PC-9 (cell line): ENCODE measurements around the gene FUT8. TPM values are rescaled to one million over a fixed set of nuclear protein-coding genes. Genes with fewer than 3 reads are reported as not detected.

Experiments
- BruUV-seq: library from RNA; stranded (reverse); fragments of 400-500 nt; replicated peaks from 2 replicates; lab custom pipeline; 2021; lab: Mats Ljungman, UMichigan
- CTCF ChIA-PET: fragments of 300-600 bp; sonication (Branson Sonifier 250); formaldehyde crosslinking; loops from one replicate; lab custom pipeline; 2022; ENCODE audit warnings: antibody characterized with exemption; lab: Charles Lee
- POLR2A ChIA-PET: fragments of 300-600 bp; sonication (Branson Sonifier 250); formaldehyde crosslinking; loops from one replicate; lab custom pipeline; 2022; ENCODE audit warnings: antibody characterized with exemption; ENCODE audit not compliant: unreplicated experiment; lab: Charles Lee
- DNase-seq, 2 experiments: peaks; one replicate each; pipeline versions ENCODE4 v3.0.0 to v3.0.0-alpha.2; 2015 to 2022; ENCODE audit warnings: mixed read lengths in 1 of 2
- H2AFZ ChIP-seq: fragments of 200-600 bp; sonication (generic); 2 replicates; pipeline ENCODE4 v1.8.1; 2017; ENCODE audit warnings: antibody characterized with exemption
- H3F3A ChIP-seq: fragments of 200-600 bp; sonication (generic); 2 replicates; pipeline ENCODE4 v1.8.1; 2017; ENCODE audit warnings: antibody characterized with exemption, mild to moderate bottlenecking, low read depth; ENCODE audit not compliant: insufficient read depth
- H3K27ac ChIP-seq: fragments of 200-600 bp; sonication (generic); 2 replicates; pipeline ENCODE4 v1.6.1; 2016; ENCODE audit warnings: mixed run types
- H3K27me3 ChIP-seq: fragments of 200-600 bp; sonication (generic); 2 replicates; pipeline ENCODE4 v1.6.1; 2016; ENCODE audit warnings: low read depth, mixed run types; ENCODE audit not compliant: insufficient read depth
- H3K36me3 ChIP-seq: fragments of 200-600 bp; sonication (generic); 2 replicates; pipeline ENCODE4 v1.6.1; 2016; ENCODE audit warnings: low read depth, mixed run types
- H3K4me1 ChIP-seq: fragments of 200-600 bp; sonication (generic); replicated peaks from 2 replicates; pipeline ENCODE4 v1.6.1; 2016; ENCODE audit warnings: mixed run types; ENCODE audit not compliant: insufficient read depth
- H3K4me2 ChIP-seq: fragments of 200-600 bp; sonication (generic); 2 replicates; pipeline ENCODE4 v1.6.1; 2017; ENCODE audit warnings: mixed run types
- H3K4me3 ChIP-seq: fragments of 200-600 bp; sonication (generic); 2 replicates; pipeline ENCODE4 v1.6.1; 2016; ENCODE audit warnings: mixed run types
- H3K79me2 ChIP-seq: fragments of 200-600 bp; sonication (generic); 2 replicates; pipeline ENCODE4 v1.6.1; 2017; ENCODE audit warnings: low read depth, mixed run types
- H3K9me2 ChIP-seq: fragments of 200-600 bp; sonication (generic); 2 replicates; pipeline ENCODE4 v1.8.1; 2017; ENCODE audit warnings: mild to moderate bottlenecking; ENCODE audit not compliant: insufficient read depth
- H3K9me3 ChIP-seq: fragments of 200-600 bp; sonication (generic); 2 replicates; pipeline ENCODE4 v1.8.1; 2016; ENCODE audit warnings: low read depth; ENCODE audit not compliant: insufficient read depth
- H4K20me1 ChIP-seq: fragments of 200-600 bp; sonication (generic); 2 replicates; pipeline ENCODE4 v1.8.1; 2017; ENCODE audit not compliant: insufficient read depth
- CTCF ChIP-seq: fragments of 200-600 bp; sonication (generic); conservative IDR thresholded peaks from 2 replicates; pipeline ENCODE4 v1.6.1; 2017; ENCODE audit warnings: mixed run types, antibody characterized with exemption, mild to moderate bottlenecking, moderate library complexity
- EZH2 ChIP-seq: fragments of 200-600 bp; sonication (generic); IDR thresholded peaks from 2 replicates; pipeline ENCODE4 v1.8.0; 2017; ENCODE audit warnings: antibody characterized with exemption, low read depth
- intact Hi-C: fragments of 100-400 bp; cut with micrococcal nuclease; formaldehyde crosslinking; loops from one replicate; pipeline ENCODE4 v1.10.0; 2022; ENCODE audit not compliant: unreplicated experiment
- total RNA-seq: library from RNA; stranded (reverse); gene quantifications from 2 replicates; pipeline ENCODE4 v1.2.3, GENCODE V29; 2021

Gene FUT8
- total RNA-seq, 1 experiment from 2014 or later: 134 TPM

GRCh38 chr14:65774041-65774440 is 361.5 kb downstream of the FUT8 start:
- Histone ChIP-seq H3K9me2 (no peaks in the 10 kb centered on the region), H3F3A (no peaks in the 10 kb centered on the region), H4K20me1 (no peaks in the 10 kb centered on the region), H3K4me3 (no peak overlapping the region), H3K4me1 (no peaks in the 10 kb centered on the region), H3K79me2 (no peaks in the 10 kb centered on the region), H3K36me3 (no peaks in the 10 kb centered on the region), H3K27me3 (no peaks in the 10 kb centered on the region), H2AFZ (no peak overlapping the region), H3K27ac (no peak overlapping the region), H3K9me3 (no peaks in the 10 kb centered on the region), H3K4me2 (no peak overlapping the region)
- no peak for DNase-seq
- CTCF ChIA-PET: no interaction called here
- BruUV-seq: no TSS peak
- TF ChIP-seq CTCF (no peak), EZH2 (no peak)
- POLR2A ChIA-PET: no interaction called here
- intact Hi-C loops: no loop called here

- H3K27me3 ChIP-seq: no peaks in the 10 kb centered on the region
- no peak overlapping the region for H3K4me3 ChIP-seq
- no peaks in the 10 kb centered on the region for H4K20me1 ChIP-seq
- no peak overlapping the region for H3K27ac ChIP-seq
- no peaks in the 10 kb centered on the region for H3K9me2 ChIP-seq
- no TSS peak for BruUV-seq
- DNase-seq: no peak
- no peaks in the 10 kb centered on the region for H3K79me2 ChIP-seq
- no peak overlapping the region for H3K4me2 ChIP-seq
- no peaks in the 10 kb centered on the region for H3K4me1 ChIP-seq
- ChIA-PET CTCF (no interaction called here), POLR2A (no interaction called here)
- no peak overlapping the region for H2AFZ ChIP-seq
- H3K36me3 ChIP-seq: no peaks in the 10 kb centered on the region
- intact Hi-C loops: no loop called here
- no peaks in the 10 kb centered on the region for H3F3A ChIP-seq
- H3K9me3 ChIP-seq: no peaks in the 10 kb centered on the region
- TF ChIP-seq CTCF (no peak), EZH2 (no peak)
These were observed 363.8 kb downstream of the FUT8 start for GRCh38 chr14:65776193-65776852.

GRCh38 chr14:65780566-65780965 is 368.0 kb downstream of the FUT8 start:
- no peak overlapping the region for H3K27ac ChIP-seq
- H2AFZ ChIP-seq: no peak overlapping the region
- H3K9me2 ChIP-seq: no peaks in the 10 kb centered on the region
- H4K20me1 ChIP-seq: no peaks in the 10 kb centered on the region
- no peaks in the 10 kb centered on the region for H3K4me1 ChIP-seq
- H3K4me2 ChIP-seq: no peak overlapping the region
- no peaks in the 10 kb centered on the region for H3K36me3 ChIP-seq
- ChIA-PET POLR2A (no interaction called here), CTCF (no interaction called here)
- intact Hi-C loops: no loop called here
- H3K9me3 ChIP-seq: no peaks in the 10 kb centered on the region
- no peaks in the 10 kb centered on the region for H3K27me3 ChIP-seq
- no peak overlapping the region for H3K4me3 ChIP-seq
- no TSS peak for BruUV-seq
- H3K79me2 ChIP-seq: no peaks in the 10 kb centered on the region
- TF ChIP-seq EZH2: no peak
- no peak for TF ChIP-seq CTCF
- DNase-seq: no peak
- H3F3A ChIP-seq: no peaks in the 10 kb centered on the region
